ENCODE results near the gene GJB5.

- TF ChIP-seq POLR2A (IDR thresholded peaks at IDR 0.05) (no peak), EP300 (IDR thresholded peaks at IDR 0.05) (no peak), POLR2AphosphoS5 (IDR thresholded peaks at IDR 0.05) (no peak)
- TF ChIP-seq, protein P1, sequence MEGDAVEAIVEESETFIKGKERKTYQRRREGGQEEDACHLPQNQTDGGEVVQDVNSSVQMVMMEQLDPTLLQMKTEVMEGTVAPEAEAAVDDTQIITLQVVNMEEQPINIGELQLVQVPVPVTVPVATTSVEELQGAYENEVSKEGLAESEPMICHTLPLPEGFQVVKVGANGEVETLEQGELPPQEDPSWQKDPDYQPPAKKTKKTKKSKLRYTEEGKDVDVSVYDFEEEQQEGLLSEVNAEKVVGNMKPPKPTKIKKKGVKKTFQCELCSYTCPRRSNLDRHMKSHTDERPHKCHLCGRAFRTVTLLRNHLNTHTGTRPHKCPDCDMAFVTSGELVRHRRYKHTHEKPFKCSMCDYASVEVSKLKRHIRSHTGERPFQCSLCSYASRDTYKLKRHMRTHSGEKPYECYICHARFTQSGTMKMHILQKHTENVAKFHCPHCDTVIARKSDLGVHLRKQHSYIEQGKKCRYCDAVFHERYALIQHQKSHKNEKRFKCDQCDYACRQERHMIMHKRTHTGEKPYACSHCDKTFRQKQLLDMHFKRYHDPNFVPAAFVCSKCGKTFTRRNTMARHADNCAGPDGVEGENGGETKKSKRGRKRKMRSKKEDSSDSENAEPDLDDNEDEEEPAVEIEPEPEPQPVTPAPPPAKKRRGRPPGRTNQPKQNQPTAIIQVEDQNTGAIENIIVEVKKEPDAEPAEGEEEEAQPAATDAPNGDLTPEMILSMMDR (IDR thresholded peaks at IDR 0.05): no peak
Observed at GRCh38 chr1:34712007-34712688, 42.7 kb upstream of the GJB5 start.
